Fibroblast of the conjunctiva (primary cell): ENCODE results near the gene TAF1B.

ENCODE experiments used
- DNase-seq: peaks from one replicate; pipeline ENCODE4 v3.0.0-alpha.2; 2010; ENCODE audit warnings: low read depth

Gene TAF1B

GRCh38 chr2:9808334-9809063 lies 34.8 kb upstream of the TAF1B start:
- no peak for DNase-seq

- DNase-seq: no peak
Measured at GRCh38 chr2:9809064-9809356, 34.3 kb upstream of the TAF1B start.

GRCh38 chr2:9809448-9810088 lies 33.7 kb upstream of the TAF1B start:
- DNase-seq: no peak

GRCh38 chr2:9811216-9811615 lies 32.1 kb upstream of the TAF1B start:
- DNase-seq: no peak

- DNase-seq: no peak
Measured at GRCh38 chr2:9811679-9812511, 31.4 kb upstream of the TAF1B start.

- DNase-seq: no peak
Measured at GRCh38 chr2:9812945-9813311, 30.3 kb upstream of the TAF1B start.

- peak; percentile 42 for DNase-seq
Measured at GRCh38 chr2:9813312-9814128, 29.8 kb upstream of the TAF1B start.

- DNase-seq: no peak
Measured at GRCh38 chr2:9814129-9814868, 29.0 kb upstream of the TAF1B start.

GRCh38 chr2:9815076-9815475 lies 28.2 kb upstream of the TAF1B start:
- no peak for DNase-seq

- no peak for DNase-seq
Measured at GRCh38 chr2:9815844-9816279, 27.4 kb upstream of the TAF1B start.

GRCh38 chr2:9818097-9818496 lies 25.2 kb upstream of the TAF1B start:
- DNase-seq: no peak

GRCh38 chr2:9819551-9819950 lies 23.7 kb upstream of the TAF1B start:
- DNase-seq: no peak

GRCh38 chr2:9820020-9820973 lies 23.0 kb upstream of the TAF1B start:
- no peak for DNase-seq

GRCh38 chr2:9821805-9822445 lies 21.3 kb upstream of the TAF1B start:
- DNase-seq: no peak

- no peak for DNase-seq
Measured at GRCh38 chr2:9824441-9824840, 18.8 kb upstream of the TAF1B start.

GRCh38 chr2:9824956-9825720 lies 18.1 kb upstream of the TAF1B start:
- DNase-seq: no peak

GRCh38 chr2:9826208-9826607 lies 17.1 kb upstream of the TAF1B start:
- DNase-seq: no peak

GRCh38 chr2:9830685-9831410 lies 12.4 kb upstream of the TAF1B start:
- DNase-seq: no peak
